Ovary (tissue), 9 donors: Measurements from ENCODE around the gene RND2. TPM values are rescaled to one million over a fixed set of nuclear protein-coding genes. Genes with fewer than 3 reads are reported as not detected.
A peak's percentile ranks its signal among the peaks of the same experiment; 100 is the strongest.
"Not testable (repeated sequence)": the region's sequence is repeated elsewhere in the genome, so short reads cannot be mapped to it uniquely, and the experiment has no call there.

Experiments used
- DNase-seq, 5 donors: peaks; one replicate each; pipeline ENCODE4 v3.0.0-alpha.2; 2019 to 2020
- H3K27ac ChIP-seq, 2 donors: fragments of 200-600 bp; one replicate each; pipeline versions ENCODE4 v1.5.1 to v1.8.0; 2019 to 2022
- H3K27me3 ChIP-seq: fragments of 200-600 bp; one replicate; pipeline ENCODE4 v1.8.0; 2022
- H3K36me3 ChIP-seq: fragments of 200-600 bp; sonication (generic); one replicate; pipeline ENCODE4 v1.5.1; 2019
- H3K4me1 ChIP-seq: one replicate; pipeline ENCODE4 v1.8.1; 2013; ENCODE audit warnings: mild to moderate bottlenecking, moderate library complexity; ENCODE audit not compliant: insufficient read depth
- H3K4me3 ChIP-seq: fragments of 200-600 bp; sonication (generic); one replicate; pipeline ENCODE4 v1.5.1; 2017
- H3K9me3 ChIP-seq, 2 donors: fragments of 200-600 bp in 1 of 2; sonication (generic) in 1 of 2; one replicate each; pipeline versions ENCODE4 v1.5.1 to v1.8.1; 2013 to 2019; ENCODE audit warnings: mild to moderate bottlenecking in 1 of 2, moderate library complexity in 1 of 2
- EP300 ChIP-seq: sonication (generic); formaldehyde crosslinking; IDR thresholded peaks from one replicate; pipeline ENCODE4 v1.6.1; 2017; ENCODE audit warnings: antibody characterized with exemption
- POLR2A ChIP-seq: fragments of 450-650 bp; IDR thresholded peaks from one replicate; pipeline ENCODE4 v1.6.1; 2017; ENCODE audit warnings: antibody characterized with exemption, mild to moderate bottlenecking, moderate library complexity
- WGBS, 3 donors: extraction: QIAGEN DNeasy Blood & Tissue Kit in 1 of 3; methylation state at CpG; one replicate each; pipeline versions ENCODE4 v1.1.5 to v1.1.7; 2013 to 2017; 5-methylcytosine and 5-hydroxymethylcytosine counted together
- intact Hi-C, 4 donors: fragments of 100-400 bp; cut with DNase I; formaldehyde crosslinking; loops; one replicate each; pipeline versions ENCODE4 v1.11.0 to v1.15.1; 2022 to 2023
- polyA plus RNA-seq, 2 donors: library from polyadenylated mRNA; stranded (reverse); fragments of 200-250 nt in 1 of 2; fragments of 350-450 nt in 1 of 2; fragmentation: Illumina TruSeq in 1 of 2; extraction: RNeasy Lipid Tissue Mini Kit (QIAGEN cat#74804) in 1 of 2; gene quantifications; one replicate each; pipeline ENCODE4 v1.2.3, GENCODE V29; 2013 to 2014
- total RNA-seq, 7 donors: library from RNA; depleted of rRNA in 2 of 7; stranded (reverse); fragments of >200 nt in 2 of 7; fragmentation: NEBNext Ultra II Directional in 3 of 7; extraction: Animal tissue kit (Norgen Biotek cat#: 25700) in 3 of 7; gene quantifications; one replicate each; pipeline versions ENCODE4 v1.1.0 to v1.2.4, GENCODE V29; 2016 to 2023
- TF ChIP-seq, protein P1 (sequence below), 3 donors: fragments of 450-650 bp in 2 of 3; fragments of 200-600 bp in 1 of 3; IDR thresholded peaks; one replicate each; pipeline versions ENCODE4 v1.5.1 to v1.8.0; 2016 to 2022; ENCODE audit warnings: antibody characterized with exemption in 3 of 3, mild to moderate bottlenecking in 1 of 3
- donor health status: DM: no; HTN: no; CAD: no; lungs with moderate emphysema.
- donor health status: DM: no; HTN: no; CAD: no.
- donor health status: Bipolar disorder and iron deficiency.
- donor health status: DM: yes; HTN: yes; CAD: no.
- donor health status: DM: no; HTN: no; CAD: no.
- donor health status: DM: yes; HTN: yes; CAD: no.

Gene RND2
- total and polyA plus RNA-seq, 9 donors, result 2.5 to 11.6 (median 6.0) TPM

DNA sequence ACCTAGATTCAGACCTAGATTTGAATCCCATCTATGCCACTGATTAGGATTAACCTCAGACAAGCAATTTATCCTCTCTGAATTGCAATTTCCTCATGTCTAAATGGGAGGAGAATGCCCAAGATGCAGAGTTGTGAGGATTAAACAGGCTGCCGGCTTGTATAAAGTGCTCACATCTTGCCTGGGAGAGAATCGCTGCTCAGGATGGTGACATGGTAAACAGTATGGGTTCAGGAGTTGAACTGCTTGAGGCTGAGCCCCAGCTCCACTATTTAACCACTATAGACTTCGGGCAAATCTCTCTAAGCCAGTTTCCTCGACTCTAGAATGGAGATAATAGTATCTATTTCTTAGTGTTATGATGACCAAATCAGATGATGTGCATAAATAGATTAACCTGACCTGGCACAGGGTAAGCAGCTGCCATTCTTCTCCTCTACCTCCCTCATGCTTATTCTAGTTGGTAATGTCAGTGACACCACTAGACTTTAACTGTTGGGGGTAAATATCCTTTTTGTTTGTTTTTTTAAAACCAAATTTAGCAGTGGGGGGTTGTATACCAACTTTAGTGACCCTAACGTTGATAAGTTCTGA lies 27.5 kb upstream of the RND2 start:
- intact Hi-C loops, result loop anchor here in 1 of 4 donors (10.0 kb wide), 1 partner anchor 153 kb away; the partner anchor contains the start of gene AOC2
- Histone ChIP-seq H3K4me3 (no peak overlapping the region), H3K36me3 (no peaks in the 10 kb centered on the region), H3K27me3 (no peaks in the 10 kb centered on the region), H3K9me3 (no peaks in the 10 kb centered on the region), H3K27ac (peak overlapping the region in 1 of 2 donors; percentile 32), H3K4me1 (peaks cover 4% of the 10 kb centered on the region)
- 12 to 24% (median 16%) methylated on average over 5 of the region's 5 CpGs for WGBS, 3 donors
- no peak for DNase-seq
- TF ChIP-seq EP300 (no peak), POLR2A (no peak)

DNA sequence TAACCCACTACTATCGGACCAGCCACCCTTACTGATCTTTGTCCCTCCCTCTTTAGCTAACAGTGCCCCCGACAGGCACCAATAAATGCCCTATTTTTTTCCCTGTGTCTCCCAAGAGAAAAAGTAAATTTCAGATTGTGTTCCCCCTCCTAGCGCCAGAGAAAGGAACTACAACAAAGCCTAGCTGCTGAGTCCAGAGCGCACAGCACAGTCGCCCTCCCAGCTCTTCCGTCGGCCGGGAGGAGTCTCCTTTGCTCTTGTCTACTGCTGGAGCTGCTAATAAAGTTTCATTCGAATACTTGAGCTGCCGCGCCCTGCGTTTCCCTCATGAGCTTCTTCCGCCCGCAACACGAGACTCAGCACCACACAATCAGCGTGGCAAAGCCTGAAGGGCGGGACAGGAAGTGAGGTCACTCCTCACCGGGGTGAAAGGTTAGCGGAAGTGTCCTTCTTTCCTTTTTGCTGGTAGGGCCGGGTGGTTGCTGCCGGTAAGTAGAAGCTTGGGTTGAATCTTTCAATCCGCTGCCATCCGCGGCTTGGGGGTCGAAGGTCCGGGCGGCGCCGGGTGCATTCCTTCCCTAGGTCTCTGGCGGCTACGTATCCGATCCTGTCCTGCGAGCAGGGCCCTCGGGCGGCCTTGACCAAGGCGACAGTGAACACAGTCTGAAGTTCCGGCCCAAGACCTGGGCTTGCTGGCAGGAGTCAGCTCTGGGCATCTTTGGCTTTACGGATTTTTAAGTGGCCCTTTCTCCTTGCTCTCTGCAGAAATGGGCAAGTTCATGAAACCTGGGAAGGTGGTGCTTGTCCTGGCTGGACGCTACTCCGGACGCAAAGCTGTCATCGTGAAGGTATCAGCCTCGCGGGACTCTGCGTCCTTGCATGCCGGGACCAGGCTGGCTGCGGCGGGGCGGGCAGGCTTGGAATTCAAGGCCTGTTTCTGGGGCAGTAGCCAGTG lies 26.8 kb upstream of the RND2 start, which contains the start of gene RPL27:
RPL27 (plus strand) TSS at position 436 of the 955 bp plus-strand sequence; CDS start at position 768, 332 bp downstream.
- Histone ChIP-seq H3K27me3 (no peaks in the 10 kb centered on the region), H3K4me3 (peak within 1 kb of the TSS; percentile 65), H3K4me1 (peaks cover 4% of the 10 kb centered on the region), H3K36me3 (no peaks in the 10 kb centered on the region), H3K27ac (peak within 1 kb of the TSS; percentile 69 to 80), H3K9me3 (no peaks in the 10 kb centered on the region)
- WGBS, 3 donors, result 0% methylated on average over 49 of the region's 49 CpGs
- peak; percentile 97 to 99 (median 98) for DNase-seq
- intact Hi-C loops, result loop anchor here in 1 of 4 donors (10.0 kb wide), 1 partner anchor 153 kb away; the partner anchor contains the start of gene AOC2
- peak; percentile 89 for TF ChIP-seq POLR2A
- no peak for TF ChIP-seq EP300
- TF ChIP-seq, protein P1, sequence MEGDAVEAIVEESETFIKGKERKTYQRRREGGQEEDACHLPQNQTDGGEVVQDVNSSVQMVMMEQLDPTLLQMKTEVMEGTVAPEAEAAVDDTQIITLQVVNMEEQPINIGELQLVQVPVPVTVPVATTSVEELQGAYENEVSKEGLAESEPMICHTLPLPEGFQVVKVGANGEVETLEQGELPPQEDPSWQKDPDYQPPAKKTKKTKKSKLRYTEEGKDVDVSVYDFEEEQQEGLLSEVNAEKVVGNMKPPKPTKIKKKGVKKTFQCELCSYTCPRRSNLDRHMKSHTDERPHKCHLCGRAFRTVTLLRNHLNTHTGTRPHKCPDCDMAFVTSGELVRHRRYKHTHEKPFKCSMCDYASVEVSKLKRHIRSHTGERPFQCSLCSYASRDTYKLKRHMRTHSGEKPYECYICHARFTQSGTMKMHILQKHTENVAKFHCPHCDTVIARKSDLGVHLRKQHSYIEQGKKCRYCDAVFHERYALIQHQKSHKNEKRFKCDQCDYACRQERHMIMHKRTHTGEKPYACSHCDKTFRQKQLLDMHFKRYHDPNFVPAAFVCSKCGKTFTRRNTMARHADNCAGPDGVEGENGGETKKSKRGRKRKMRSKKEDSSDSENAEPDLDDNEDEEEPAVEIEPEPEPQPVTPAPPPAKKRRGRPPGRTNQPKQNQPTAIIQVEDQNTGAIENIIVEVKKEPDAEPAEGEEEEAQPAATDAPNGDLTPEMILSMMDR (IDR thresholded peaks at IDR 0.05), result peak; percentile 71 to 95 (median 90)

DNA sequence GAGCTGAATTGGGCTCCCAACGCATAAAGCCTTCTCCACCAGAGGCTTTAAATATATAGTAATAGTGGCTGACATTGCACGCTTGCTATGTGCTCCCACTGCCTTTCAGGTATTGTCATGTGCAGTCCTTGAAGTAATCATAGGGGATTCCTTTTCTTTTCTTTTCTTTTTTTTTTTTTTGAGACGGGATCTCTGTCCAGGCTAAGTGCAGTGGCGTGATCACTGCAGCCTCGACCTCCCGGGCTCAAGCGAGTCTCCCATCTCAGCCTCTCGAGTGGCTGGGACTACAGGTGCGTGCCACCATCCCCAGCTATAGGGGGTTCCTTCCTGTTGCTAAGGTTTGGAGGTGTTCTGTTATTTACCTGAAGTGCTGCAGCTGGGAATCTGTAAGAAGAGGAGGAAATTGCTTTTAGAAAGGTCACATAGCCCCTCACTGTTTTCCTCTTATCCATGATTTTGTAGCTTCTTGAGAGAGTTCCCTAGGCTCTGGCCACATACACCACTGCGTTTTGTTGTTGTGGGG lies 26.0 kb upstream of the RND2 start:
- Histone ChIP-seq H3K27ac (peak overlapping the region; percentile 69 to 80), H3K9me3 (no peaks in the 10 kb centered on the region), H3K27me3 (no peaks in the 10 kb centered on the region), H3K4me1 (peaks cover 4% of the 10 kb centered on the region), H3K4me3 (peak overlapping the region; percentile 65), H3K36me3 (no peaks in the 10 kb centered on the region)
- WGBS, 3 donors, result 5 to 10% (median 5%) methylated on average over 10 of the region's 10 CpGs
- TF ChIP-seq, protein P1 (IDR thresholded peaks at IDR 0.05), result no peak
- TF ChIP-seq POLR2A (no peak), EP300 (no peak)
- no peak for DNase-seq
- intact Hi-C loops, result loop anchor here in 1 of 4 donors (10.0 kb wide), 1 partner anchor 154 kb away; the partner anchor contains the start of gene AOC2

DNA sequence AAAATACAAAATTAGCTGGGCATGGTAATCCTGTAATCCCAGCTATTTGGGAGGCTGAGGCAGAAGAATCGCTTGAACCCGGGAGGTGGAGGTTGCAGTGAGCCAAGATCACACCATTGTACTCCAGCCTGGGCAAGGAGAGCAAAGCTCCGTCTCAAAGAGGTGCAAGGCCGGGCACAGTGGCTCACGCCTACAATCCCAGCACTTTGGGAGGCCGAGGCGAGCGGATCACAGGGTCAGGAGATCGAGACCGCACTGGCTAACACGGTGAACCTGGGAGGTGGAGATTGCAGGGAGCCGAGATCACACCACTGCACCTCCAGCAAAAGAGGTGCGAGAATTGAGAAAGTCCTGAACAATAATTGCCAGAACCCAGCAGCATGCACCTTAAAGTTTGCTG lies 24.1 kb upstream of the RND2 start:
- H3K4me1 ChIP-seq, DNase-seq, H3K4me3 ChIP-seq, intact Hi-C loops, H3K27ac ChIP-seq, H3K36me3 ChIP-seq, H3K9me3 ChIP-seq, H3K27me3 ChIP-seq: not testable (repeated sequence)
- 85 to 90% (median 86%) methylated on average over 13 of the region's 13 CpGs for WGBS, 3 donors

DNA sequence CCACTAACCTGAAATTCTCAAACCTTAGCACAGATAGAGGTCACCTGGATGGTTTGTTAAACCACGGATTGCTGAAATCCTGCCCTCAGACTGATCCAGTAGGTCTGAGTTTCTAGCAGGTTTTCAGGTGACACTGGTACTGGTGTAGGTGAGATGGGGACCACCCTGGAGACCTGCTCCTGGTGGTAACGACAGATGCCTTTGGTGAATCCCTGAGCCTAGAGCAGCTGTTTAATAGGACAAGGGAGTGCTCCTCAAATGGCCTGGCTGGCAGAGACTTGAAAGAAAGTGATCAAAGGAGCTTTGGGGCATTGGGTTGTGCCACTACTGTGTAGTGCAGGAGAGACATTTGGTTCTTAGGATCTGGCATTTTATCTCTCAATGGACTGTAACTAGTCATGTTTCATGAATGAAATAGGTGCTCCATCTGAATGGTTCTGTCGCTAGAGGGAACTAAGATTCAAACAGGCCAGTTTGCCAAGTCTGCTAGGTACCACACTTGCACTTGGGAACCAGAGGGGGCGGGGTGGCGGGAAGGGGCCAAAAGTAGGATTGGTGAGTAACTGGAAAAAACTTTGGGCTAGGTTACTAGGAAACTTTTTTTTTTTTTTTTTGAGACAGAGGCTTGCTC lies 21.4 kb upstream of the RND2 start:
- no peaks in the 10 kb centered on the region for H3K36me3 ChIP-seq
- 62 to 75% (median 68%) methylated on average over 5 of the region's 5 CpGs for WGBS, 3 donors
- TF ChIP-seq, protein P1 (IDR thresholded peaks at IDR 0.05), result no peak
- TF ChIP-seq POLR2A, result no peak
- TF ChIP-seq EP300, result no peak
- no peaks in the 10 kb centered on the region for H3K9me3 ChIP-seq
- DNase-seq, result no peak
- intact Hi-C loops, result no loop called here
- H3K27ac ChIP-seq, result no peak overlapping the region
- H3K27me3 ChIP-seq, result no peaks in the 10 kb centered on the region
- no peak overlapping the region for H3K4me3 ChIP-seq
- H3K4me1 ChIP-seq, result peaks cover 5% of the 10 kb centered on the region
